ENCODE data around the gene ALPK3.

ALPK3 gene

DNA sequence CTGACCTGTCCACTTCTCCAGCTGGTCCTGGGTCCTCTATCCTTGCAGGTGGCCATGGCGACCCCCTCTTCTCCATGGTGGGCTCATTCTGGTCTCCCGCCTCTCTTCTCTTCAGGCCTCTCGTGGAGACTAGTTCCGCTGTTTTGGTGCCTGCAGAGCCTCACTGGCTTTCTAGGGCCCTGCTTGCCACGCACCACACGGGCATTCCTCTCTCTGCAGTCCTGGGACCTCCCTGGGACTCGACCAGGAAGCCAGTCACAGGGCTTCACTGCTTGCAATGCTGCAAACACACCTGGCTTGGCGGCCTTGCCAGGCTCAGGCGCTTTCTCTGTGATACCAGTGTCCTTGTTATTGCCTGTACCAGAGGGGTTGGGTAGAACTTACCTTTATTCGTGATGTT is 76.5 kb downstream of the ALPK3 start:
- DNase-seq: no peak

DNA sequence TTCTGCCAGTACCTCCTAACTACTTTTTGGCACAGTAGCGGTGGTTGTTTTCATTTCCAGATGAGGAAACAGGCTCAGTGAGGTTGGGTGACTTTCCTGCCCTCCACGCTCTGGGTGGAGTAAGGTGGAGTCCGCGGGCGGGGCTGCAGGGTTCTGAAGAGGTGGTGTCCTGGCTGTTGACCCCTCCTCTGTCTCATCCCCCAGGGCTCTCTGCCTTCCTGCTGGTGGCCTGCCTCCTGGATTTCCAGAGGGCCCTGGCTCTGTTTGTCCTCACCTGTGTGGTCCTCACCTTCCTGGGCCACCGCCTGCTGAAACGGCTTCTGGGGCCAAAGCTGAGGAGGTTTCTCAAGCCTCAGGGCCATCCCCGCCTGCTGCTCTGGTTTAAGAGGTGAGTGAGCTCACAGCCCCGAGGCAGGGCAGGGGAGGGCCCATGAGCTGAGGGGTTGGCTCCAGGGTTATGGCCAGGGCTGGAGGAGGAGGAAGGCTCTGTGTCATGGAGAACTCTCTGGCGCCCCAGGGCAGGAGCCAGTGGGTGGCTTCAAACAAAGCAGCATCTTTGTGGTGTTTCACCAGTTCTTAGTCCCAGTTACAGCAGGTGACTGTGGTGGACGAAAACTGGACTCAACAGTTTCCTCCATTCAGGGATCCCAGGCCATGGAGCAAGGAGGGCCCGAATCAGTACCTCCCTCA is 77.7 kb downstream of the ALPK3 start:
- no peak for DNase-seq

DNA sequence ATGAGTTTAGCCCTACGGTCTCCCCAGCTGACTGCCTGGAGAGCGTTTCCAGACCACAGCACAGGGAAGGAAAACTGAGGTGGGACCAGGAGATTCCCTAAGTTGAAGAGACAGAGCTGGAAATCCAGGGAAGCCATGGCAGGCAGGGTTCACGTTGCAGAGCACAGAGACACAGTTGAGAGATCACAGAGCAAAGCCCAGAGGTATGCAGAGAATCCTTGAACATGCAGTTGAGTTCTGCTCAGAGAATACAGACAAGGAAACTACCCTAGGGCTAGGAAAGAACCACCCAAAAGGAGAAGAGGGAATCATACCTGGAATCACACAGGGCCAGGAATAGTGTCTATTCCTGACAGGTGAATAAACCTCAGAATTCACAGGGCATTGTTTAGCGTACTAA is 81.6 kb downstream of the ALPK3 start:
- DNase-seq: no peak

DNA sequence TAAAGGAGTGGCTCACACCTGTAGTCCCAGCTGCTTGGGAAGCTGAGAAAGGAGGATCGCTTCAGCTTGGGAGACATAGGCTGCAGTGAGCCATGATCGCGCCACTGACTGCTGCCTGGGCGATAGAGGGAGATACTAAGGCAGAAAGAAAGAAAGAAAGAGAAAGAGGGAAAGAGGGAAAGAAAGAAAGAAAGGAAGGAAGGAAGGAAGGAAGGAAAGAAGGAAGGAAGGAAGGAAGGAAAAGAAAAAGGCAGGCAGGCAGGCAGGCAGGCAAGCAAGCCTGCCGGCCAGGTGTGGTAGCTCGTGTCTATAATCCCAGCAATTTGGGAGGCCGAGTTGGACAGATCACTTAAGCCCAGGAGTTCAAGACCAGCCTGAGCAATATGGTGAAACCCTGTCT is 82.6 kb downstream of the ALPK3 start:
- no peak for DNase-seq

DNA sequence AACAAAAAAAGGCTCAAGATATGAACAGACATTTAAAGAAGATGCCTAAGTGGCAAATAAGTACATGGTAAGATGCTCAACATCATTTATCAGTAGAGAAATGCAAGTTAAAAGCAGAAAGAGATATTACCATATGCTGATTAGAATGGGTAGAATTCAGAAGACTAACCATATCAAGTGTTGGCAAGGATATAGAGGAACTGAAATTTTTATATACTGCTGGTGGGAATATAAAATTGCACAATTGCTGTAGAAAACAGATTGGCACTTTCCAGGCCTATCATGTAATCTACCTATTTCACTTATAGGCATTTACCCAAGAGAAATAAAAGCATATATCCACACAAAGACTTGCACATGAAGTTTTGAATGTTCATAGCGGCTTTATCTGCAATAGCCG is 84.4 kb downstream of the ALPK3 start:
- no peak for DNase-seq

DNA sequence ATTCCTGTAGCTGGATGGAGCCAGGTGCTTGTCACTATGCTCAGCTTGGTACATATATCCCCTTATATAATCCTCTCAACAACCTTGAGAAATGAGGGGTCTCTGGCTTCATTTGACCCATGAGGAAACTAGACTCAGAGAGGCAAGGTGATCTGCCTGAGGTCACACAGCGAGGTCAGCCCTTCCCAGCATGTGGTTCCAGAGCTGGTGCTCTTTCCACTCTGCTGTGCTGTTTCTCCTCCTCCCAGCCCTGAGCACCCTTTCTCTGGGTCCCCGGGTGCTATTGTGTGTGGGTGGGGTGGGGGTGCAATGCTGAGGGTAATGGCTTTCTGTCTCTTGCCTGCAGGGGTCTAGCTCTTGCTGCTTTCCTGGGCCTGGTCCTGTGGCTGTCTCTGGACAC is 86.6 kb downstream of the ALPK3 start:
- DNase-seq: no peak

DNA sequence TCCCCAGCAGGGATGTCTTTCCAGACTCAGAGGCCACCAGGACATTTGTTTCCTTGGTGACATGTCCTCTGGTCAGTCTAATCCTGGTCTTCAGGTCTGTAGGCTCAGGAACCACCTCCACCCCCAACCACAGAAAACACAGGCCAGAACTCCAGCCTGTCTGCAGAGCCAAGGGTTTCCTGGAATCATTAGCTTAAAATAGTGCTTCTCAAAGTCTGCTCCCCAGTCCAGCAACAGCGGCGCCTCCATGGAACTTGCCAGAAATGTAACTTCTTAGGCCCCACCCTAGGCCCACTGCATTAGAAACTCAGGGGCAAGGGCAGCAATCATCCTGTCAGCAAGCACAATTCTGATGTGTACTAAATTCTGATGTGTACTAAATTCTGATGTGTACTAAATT is 87.3 kb downstream of the ALPK3 start:
- no peak for DNase-seq

DNA sequence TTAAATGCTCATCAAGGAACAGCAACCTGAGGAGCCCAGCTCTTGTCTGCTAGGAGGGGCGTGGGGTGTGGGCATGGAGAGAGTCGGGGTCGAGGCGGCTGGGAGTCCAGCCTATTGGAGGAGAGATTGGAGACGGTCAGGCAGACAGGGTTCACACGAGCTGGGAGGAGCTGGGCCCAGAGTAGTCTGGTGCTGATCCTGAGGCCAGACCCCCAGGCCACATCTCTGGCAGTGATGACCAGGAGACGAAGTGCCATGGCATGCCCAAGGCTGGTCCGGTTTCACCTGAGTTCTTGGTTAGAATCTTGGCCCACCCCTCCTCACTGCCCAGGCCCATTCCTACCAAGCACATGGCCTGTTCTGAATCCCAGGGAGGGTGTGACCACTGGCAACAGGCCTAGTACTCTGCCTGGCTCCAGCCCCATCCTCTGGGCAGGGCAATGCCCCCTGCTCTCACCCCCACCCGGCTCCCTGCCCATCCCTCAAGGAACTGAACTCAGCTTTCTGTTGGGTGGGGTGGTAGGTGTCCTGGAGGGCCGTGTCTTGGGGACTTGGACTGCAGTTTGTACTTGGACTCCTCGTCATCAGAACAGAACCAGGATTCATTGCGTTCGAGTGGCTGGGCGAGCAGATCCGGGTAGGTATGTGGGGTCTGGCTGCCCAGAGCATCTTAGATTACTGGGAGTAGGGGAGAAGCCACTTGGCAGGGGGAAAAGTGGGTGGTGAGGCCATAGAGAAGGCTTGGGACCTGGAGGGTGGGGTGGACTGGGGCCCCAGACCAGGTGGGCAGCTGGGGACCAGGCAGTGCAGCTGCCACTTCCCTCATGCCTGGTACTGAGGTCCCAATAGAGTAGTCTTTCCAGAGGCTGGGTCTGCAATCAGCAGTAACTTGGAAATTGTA is 88.1 kb downstream of the ALPK3 start:
- DNase-seq: no peak

DNA sequence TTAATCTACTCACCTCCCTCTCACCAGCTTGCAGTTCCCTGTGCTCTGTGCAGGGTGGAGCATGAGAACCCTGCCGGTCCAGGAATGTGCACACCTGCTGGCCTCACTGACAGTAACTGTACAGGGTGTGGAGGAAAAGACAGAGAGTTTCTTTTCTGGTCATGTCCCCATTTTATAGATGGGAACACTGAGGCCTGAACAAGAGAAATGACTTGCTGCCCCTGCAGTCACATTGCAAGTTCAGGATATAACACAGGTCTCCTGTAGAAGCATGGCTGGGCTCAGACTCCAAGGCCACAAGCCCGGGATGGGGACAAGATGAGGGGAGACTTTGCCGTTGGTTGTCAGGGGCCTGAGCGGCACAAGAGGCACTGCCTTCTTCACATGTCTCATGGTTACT is 90.6 kb downstream of the ALPK3 start:
- DNase-seq: no peak

DNA sequence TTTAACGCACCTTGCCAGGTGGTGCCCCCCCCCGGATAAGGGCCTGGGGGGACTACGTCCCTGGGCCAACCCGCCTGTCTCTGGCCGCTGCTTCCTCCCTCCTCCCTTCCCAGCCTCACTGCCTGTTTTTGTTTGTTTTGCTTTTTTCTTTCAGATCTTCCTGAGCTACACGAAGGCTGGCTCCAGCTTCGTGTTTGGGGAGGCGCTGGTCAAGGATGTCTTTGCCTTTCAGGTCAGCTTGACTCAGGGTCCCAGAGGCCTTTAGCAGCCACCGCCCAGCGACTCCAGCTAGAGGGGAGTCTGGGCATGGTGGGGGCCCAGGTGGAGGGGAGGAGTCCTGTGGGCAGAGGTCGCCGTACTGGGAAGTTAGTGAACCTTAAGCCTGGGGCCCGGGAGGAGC is 91.4 kb downstream of the ALPK3 start:
- DNase-seq: no peak

DNA sequence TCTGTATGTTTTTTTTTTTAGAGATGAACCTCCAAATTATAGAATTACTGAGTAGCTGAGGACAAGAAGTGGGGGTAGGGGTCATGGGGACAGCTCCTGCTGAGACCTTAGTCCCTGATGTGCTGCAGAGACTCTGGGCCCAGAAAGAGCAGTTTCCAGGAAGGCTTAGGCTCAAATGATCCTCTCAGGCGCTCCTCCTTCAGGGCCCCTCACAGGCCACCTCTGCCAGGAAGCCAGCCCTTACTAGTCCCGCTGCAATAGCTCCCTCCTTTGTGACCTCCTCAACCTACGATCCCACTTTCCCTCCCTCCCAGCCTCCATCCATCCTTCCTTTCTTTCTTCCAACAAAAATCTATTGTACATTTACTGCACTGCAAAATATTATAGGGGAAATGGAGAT is 91.9 kb downstream of the ALPK3 start:
- DNase-seq: no peak

DNA sequence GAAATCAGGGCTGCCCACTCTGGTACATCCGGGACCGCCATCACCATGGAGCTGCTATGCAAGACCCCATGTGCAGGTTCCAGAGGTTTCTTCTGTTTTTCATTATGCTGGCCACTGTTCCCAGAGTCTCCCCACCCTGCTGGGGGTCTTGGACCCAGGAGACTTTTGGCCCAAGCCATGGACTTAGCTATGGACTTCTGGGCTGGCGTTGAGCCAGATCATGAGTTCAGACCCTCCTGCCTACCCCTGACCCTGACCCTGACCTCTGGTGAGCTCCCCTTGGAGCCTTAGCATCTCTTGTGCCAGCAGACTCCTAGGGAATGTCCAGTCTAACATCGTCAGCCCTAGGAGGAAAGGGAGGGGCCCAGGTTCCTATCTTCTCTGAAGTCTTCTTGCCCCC is 92.6 kb downstream of the ALPK3 start:
- DNase-seq: no peak

DNA sequence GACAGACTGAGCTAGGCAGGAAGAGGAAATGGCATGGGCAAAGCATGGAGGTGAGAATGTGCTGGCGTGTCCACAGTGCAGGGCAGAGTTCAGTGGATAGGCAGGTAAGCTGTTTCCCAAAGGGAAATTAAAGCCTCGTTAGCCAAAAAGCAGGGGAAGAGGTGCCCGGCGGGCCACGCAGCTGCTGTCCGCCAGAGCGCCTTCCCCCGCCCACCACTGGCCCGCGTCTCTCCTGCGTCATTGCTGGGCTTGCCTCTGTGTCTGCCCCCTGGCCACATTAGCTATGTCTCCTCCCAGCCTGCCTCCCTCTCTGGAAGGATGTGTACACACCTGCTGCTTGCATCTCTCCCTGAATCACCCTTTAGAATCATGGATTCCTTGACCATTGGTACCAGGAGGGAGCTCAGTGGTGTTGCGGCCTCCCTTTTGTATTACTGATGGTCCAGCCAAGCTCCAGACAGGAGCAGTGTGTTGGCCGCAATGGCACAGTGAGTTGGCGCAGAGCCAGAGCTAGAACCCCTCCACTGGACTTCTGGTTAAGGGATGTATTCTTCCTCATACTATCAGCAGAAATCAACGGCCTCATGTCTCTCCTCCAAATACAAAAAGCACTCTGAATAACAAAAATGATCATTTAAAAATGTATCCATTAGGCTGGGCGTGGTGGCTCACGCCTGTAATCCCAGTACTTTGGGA is 93.9 kb downstream of the ALPK3 start:
- DNase-seq: no peak

DNA sequence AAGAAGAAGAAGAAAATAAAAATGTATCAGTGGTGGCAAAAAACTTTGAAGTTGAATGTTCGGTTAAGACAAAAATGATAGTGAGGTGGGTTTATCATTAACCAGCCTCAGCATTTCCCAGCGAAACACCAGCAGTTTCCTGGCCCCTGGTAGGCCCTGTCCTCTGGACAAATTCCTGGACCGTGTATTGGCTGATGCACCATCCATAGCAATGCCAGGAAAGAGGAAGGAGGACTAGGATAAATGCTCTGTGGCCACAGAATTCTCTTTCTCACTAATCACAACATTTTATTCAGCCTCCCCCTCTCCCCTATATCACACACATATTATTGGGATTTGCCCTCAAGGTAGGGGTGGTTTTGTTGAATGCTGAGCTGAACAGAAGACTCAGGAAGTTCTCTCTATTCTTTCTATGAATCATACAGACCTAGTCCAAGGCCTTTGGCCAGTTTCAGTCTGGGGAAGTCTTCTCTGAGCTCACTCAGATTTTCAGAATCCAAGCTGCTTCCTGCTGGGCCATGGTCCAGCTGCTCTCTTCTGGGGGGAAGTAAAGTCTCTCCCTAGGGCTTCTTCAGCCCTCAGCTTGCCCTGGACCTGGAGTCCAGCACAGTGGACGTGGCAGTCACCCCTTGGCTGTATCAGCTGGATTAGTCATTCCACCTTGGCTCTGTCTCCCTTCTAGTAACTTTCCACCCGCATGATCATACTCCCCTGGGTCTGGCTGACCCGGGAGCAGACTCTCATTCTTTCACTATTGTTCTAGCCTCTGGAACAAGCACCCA is 94.9 kb downstream of the ALPK3 start:
- no peak for DNase-seq

DNA sequence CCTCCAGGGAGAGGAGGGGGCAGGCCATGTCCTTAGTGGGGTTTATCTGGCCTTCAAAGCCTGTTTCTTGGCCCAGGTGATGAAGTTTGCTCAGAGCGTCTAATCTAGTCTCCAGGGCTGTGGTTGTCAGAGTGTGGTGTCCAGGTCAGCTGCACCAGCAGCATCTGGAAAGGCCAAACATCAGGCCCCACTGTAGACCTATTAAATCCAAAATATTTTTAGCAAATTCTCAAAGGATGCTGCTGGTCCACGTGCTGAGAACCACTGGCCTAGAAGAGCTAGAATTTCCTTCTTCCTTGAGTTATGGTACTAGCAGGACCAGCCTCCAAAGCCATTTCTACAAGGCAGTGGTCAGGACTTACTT is 96.2 kb downstream of the ALPK3 start:
- no peak for DNase-seq

DNA sequence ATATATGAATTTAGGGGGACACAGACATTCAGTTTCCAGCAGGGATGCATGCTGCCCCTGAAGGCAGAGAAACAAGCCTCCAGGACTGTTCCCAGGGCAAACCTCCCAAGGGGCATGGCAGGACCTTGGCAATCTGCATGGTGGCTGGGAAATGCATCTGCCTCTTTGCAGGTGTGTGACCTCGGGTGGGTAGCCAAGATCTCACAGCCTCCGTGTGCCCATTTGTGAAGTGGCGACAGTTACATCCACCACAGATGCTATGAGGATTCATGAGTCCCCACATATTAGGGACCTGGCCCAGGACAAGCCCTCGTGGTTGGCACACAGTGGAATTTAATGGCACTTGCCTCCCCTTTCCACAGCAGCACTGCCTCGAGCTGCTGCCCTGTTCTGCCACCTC is 97.2 kb downstream of the ALPK3 start:
- no peak for DNase-seq

DNA sequence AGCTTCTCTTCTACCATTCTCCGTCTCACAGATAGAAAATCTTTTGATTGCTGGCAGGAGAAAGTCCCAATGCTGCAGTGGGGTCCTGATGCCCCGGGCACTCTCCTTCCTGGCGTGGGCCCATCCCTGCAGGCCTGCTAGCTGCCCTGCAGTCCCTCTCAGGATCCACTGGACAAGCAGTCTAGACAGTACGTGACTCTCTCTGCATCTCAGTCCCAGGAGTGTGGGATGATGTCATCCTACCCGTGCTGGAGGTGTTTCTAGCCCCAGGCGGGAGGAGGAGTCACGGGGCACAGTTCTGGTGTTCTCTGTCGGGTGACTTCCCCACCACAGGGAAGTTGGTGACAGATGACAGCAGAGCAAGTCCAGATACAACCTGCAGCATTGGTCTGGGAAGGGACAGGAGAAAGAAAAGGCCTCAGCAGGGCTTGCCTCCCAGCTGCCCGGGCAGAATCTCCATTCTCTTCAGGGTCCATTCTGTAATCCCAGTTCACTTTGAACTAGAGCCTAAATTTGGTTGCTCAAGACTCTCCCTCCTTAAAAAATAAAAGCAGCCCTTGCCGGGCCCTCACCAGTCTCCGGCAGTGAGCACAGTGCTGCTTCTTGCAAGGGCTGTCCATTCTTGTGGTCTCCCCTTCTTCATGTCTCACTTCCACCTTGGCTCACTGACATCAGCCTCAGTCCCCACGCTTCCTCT is 97.9 kb downstream of the ALPK3 start:
- peak; percentile 49 for DNase-seq

DNA sequence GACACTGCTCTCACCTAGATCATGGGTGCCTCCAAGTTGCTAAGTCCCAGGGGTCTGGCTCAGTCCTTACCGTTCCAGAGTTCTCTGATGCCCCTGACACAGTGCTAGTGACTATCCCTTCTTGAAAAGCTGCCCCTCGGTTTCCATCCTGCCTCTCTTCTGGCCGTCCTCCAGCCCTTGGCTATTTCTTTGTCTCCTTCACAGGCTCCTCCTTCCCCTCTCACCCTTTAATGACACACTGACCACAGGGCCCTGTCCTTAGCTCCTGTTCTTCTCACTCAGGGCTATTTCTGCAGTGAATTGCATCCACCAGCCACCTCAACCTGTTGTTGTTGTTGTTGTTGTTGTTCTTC is 98.4 kb downstream of the ALPK3 start:
- DNase-seq: no peak

DNA sequence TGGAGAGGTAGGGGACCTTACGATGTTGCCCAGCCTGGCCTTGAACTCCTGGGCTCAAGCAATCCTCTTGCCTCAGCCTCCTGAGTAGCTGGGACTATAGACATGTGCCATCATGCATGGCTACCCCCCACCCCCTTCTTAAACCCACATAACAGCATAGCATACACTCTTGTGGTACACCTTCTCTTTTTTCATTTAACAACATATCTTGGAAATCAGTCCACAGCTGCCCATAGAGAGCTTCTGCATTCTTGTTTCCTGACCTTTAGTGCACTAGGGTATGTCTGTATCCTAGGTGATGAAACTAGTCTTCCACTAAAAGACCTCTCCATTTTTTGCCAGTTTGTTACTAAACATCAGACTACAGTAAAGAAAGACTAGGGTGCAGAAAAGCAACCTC is 100.3 kb downstream of the ALPK3 start:
- DNase-seq: no peak

DNA sequence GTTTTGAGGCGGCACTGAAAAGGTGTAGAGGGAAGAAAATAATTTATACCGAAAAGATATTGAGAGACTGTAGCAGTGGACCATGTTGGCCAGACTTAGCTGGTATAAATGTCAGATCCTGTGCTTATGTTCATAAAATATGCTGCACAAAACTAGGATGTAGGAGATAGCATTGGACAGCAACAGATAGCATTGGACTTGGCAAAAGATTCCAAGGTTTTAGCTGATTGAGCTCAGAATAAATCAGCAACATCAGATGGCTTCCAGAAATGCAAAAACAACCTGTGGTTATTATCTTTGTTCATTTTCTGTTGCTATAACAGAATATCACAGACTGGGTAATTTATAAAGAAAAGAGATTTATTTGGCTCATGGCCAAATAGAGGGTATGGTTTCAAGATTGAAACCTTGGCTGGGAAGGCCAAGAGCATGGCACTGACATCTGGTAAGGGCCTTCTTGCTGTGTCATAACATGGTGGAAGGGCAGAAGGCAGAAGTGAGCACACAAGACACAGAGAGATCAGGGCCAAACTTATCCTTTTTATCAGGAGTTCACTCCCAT is 102.0 kb downstream of the ALPK3 start:
- no peak for DNase-seq

DNA sequence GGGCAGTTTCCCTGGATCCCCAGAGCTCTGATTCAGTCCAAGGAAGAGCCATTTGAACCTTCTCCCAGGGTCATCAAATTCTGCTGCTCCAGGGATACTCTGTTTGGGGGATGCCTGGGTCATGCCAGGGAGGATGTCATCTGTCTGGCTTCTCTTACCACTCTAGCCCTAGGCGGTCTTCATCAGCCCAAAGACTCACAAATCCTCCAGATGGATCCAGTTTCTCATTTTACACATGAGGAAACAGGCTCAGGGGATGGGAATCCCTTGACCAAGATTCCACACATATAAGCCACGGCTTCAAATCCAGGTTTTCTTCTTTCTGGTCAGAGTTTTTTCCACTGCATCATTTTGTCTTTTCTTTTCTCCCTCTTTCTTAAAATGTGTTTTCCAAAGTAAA is 104.0 kb downstream of the ALPK3 start:
- no peak for DNase-seq

DNA sequence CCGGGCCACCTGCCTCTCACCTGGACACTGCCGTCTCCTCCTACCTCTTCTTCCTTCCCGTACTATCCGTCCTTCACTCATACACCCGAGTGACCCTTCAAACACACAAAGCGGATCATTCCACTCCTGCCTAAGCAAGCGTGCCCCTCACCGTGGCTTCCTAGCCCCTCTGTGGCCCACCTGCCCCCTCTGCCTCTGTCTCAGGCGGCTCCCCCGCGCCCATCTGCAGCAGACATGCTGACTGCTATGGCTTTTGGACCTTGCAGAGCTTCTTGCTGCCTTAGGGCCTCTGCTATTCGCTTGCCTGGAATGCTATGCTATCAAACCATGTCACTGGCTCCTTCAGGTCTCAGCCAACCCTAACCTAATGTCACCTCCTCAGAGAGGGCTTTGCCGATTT is 105.4 kb downstream of the ALPK3 start:
- no peak for DNase-seq
